HG03521 (cell line): ENCODE measurements around the gene KLHL35.

Experiments used
- ATAC-seq: cut with Tn5 transposase; IDR thresholded peaks from one replicate; pipeline ENCODE4 v1.9.1; 2021; ENCODE audit warnings: mild to moderate bottlenecking, moderate library complexity; ENCODE audit not compliant: unreplicated experiment

Gene KLHL35

DNA sequence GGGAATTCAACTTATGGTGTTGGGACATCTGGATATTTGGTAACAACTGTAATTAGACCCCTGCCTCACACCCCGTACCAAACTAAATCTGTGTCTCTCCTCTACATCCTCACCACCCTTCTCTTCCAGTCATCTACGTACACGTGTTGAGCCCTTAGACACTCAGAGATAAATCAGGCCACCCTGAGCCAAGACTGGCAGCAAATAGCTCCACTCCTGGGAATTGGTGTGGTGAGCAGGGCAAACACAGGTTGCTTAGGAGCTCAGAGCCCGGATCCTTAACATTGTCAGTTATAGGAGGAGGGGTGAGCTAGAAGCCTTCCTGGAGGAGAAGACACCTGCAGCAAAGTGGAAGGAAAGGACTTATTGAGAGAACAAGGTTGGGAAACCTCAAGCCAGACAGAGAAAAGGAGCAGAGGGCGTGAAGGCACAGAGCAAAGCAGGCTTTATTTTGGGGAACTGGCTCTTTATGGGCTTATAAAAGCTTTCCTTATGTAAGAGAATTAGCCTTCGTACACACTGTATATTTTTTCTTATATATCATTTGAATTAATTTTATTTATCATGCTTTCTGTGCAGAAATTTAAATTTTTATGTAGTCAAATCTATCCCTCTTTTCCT lies 36.9 kb upstream of the KLHL35 start:
- ATAC-seq, result no peak

DNA sequence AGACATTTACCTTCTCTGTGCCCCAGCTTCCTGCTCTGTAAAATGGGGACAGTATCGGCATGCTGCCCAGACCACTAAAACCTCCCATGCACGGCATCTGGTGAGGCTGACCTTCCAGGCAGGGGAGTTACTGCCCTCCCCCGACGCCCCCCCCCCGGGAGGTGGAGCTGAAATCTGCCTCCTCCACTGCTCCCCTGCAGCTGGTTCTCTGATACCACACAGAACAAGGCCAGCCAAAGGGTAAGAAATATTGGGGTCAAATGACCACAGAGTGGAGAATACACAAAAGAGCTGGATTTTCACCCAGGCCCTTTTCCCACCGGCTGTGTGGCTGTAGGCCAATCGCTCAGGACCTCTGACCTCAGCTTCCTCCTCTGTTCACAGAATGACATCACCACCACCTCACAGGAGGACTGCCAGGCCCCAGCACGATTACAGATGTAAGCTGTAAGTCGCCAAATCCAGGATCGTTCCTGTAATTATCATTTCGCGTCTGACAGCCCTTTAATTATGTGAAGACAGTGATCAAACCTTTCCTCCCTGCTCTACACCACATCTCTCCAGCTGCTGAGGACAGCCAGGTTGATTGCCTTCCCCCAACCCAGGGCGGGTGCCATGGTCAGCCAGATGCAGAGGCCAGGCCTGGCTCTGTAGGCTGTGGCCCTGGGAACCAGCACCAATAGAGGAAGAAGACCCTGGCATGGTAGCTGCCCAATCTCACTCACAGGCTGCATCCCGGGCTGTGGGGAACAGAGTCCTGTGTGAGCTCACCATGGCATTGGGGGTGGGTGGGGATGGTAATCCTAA lies 35.7 kb upstream of the KLHL35 start:
- ATAC-seq, result no peak

DNA sequence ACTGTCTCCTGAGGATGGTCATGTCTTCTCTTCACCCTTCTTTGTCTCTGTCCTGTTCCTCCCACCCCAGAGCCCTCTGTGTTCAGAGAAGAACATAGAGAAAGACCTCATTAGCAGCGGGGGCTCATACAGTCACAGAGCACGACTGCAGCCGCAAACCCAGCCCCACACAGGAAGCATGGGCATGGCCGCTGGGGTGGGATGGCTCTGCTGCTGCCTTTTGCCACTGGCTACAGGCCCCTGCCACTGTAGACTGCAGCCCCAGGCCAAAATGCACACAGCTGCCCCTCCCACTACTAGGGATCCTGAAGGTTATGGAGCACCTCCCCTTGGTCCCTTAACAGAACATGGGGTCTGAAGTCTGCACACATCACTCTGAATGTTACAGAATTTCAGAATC lies 34.9 kb upstream of the KLHL35 start:
- ATAC-seq, result no peak

DNA sequence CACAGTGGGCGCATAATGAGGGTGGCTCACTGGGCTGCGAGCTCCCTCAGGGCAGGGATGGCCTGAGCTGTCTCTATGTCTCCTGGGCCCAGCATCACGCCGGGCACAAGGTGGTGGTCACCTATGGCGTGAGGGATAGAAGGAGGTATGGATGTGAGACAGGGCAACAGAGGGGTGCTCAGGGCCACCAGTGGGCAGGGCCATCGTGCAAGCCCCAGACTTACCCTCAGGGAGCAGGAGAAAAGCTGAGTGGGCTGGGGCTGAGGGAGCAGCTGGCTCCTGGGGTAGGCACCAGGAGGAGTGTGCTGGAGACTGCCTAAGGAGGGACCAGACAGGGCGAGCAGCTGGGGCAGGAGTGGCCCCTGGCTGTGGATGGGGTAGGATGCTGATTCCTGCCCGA lies 34.3 kb upstream of the KLHL35 start:
- ATAC-seq, result no peak

DNA sequence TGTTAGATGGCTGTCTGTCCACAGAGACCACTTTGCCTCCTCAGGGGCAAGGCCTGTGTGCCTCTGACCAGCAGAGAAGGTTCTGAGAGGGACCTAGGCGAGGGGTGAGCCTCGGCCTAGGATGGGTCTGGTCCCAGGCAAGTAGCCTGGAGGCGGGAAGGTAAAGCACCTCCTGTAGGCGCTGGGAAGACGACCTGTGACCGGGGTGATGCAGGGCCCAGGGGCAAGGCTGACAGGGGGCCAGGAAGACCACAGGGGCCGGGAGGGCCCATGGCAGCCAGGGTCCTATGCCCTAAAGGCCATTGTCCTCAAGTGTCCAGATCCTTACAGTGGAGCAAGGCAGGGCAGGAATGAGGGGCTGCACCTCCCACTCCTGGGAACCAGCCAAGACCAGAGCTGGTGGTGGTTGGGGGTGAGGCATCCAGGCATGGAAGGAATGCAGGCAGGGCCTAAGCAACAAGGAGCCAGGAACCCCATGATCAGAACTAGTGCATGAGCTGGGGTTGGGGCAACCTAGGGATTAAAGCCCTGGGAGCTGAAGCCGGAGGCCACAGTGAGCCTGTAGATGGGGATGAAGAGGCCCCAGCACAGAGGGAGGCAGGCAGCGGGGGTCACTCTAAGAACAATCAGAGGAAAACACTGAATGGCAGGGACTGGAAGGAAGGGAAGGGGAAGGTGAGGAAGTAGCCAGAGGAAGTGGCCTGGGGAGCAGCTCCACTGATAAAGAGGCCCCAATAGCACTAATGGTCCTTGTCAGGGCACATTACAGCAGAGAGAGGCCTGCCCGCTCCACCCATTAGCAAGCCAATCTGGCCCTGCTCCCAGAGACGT lies 32.9 kb upstream of the KLHL35 start:
- no peak for ATAC-seq

DNA sequence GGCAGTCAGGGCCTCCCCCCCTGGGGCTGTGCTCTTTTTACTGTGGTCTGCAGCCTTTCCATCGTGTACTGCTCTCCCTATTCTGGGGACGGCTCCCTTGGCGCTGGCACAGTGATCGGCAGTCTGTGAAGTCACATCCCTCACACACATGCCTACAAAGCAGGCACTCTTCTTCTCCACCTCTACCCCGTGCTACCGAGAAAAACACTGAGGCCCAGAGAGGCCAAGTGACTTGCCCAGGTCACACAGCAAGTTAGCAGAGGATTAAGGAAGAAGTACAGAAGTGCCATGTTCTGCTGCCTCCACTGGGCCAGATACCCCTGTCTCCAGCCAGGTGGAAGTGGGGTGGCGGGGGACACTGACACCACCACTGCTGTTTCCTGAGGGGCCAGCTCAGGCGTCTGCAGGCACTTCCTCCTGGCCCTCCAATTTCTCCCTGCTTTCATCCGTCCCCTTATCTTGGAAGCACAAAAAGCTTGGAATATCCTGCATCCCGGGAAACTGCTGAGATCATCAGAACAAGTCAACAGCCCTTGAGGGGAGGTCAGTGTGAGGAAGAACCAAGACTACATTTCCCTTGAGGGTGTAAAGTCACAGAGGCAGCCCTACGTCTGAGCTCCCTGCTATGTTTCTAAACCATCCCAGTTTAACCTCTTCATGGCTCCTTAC lies 30.2 kb upstream of the KLHL35 start:
- ATAC-seq, result no peak

DNA sequence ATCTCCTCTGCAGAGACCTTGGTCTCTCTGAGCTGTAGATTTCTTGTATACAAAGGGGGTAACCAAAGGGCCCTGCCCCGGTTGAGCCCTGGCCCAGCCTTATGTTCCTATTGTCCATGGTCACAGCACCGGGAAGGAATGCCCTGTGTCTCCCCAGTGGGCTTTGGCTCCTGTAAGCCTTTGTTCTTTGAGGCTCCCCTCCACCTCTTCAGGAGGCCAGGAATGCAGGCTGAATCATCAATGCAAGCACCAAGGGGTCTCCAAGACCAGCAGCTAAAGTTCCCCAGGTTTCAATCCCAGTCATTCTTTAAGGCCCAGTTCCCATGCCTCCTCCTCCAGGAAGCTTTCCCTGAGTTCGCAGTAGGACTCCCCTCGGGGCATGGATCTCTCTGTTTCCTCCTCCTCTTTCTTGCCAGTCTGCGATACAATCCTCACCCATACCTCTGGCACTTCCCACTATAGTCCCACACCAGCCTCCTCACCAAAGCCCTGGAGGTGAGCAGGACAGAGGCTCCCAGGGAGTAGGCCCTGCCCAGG lies 29.2 kb upstream of the KLHL35 start:
- ATAC-seq, result no peak

DNA sequence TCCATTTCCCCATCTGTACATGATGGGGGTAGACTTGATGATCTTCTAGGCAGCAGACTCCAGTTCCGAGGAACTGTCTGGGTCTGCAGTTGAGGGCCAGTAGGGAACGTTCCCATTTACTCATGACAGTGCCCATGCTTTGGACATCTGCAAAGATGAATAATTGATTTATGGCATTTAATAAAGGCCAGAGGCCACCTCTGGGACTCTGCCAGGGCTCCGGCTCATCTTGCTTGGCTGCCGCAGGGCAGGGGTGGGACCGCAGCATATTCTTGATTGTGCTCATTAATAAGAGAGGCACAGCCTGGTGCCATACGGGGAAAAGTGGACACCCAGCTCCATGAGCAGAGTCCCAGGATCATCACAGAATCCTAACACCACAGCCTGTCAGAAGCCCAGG lies 28.1 kb upstream of the KLHL35 start:
- ATAC-seq, result no peak

DNA sequence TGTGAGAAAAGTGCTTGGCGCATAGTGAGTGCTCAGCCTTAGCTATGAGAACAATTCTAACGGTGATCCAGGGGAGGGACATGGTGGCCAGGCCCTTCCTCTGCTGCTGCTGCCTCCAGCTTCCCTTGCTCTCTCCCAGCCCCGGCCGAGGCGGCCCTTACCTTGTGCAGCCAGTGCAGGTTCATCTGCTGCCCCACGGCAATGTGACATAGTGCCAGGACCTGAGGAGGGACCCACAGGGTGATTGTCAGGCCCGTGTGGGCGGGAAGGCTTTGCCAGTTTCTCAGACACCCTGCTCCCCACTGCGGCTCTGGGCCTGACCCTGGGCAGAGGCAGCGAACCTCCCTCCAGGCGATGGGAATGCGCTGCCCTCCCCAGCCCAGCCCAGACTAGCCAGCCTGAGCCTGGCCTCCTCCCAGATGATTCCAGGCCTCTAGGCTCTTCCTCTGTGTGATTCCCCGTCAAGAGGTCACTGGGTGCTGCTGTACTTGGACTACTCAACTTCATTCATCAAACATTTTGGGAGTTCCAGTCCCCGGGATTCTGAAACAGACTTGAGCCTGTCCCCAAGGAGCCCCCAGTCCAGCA lies 23.7 kb upstream of the KLHL35 start:
- ATAC-seq, result no peak

DNA sequence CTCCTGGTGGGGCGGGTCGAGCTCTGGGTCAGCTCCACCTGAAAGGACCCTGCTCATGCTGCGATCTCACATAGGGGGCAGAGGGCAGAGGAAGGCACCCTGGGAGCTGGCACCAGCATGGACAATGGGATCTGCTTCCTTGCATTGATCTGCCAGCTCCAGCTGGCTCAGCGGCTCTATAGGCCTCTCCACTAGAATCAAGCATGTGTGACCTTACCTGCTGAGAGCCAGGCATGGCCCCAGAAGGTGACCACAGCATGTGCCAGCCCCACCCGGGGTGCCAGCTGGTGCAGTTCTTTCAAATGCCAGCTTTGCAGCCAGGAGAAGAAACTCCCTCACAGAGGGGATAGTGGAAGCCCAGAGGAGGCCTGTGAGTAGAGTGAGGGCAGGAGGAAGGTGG lies 22.0 kb upstream of the KLHL35 start:
- no peak for ATAC-seq

DNA sequence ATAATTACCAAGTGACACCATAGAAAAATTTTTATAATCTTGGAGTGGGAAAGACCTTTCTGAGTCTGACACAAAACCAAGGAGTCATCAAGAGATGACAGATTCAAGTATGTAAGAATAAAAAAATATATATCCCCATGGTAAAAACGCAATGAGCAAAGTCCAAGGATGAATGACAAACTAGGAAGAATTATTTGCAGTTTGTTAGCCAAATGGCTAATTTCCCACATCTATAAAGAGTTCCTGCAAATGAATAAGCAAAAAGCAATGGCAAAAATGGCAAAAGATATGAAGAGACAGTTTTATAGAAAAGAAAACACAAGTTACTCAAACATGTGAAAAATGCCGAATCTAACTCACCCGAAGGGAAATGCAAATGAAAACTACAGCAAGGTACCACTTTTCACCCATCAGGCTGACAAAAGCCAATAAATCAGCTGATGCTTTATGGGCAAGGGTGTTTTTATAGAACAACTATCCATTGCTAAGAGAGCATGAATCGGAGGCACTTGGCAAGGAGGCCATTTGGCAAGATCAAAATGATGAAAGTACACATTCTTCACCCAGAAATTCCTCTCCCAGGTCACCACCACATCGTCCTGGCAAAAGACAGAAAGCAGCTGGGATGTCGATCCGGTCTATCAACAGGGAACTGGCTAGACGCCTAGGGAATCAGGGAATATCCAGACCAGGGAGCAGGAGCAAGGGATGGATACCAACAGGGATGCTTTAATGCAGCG lies 21.1 kb upstream of the KLHL35 start:
- no peak for ATAC-seq

DNA sequence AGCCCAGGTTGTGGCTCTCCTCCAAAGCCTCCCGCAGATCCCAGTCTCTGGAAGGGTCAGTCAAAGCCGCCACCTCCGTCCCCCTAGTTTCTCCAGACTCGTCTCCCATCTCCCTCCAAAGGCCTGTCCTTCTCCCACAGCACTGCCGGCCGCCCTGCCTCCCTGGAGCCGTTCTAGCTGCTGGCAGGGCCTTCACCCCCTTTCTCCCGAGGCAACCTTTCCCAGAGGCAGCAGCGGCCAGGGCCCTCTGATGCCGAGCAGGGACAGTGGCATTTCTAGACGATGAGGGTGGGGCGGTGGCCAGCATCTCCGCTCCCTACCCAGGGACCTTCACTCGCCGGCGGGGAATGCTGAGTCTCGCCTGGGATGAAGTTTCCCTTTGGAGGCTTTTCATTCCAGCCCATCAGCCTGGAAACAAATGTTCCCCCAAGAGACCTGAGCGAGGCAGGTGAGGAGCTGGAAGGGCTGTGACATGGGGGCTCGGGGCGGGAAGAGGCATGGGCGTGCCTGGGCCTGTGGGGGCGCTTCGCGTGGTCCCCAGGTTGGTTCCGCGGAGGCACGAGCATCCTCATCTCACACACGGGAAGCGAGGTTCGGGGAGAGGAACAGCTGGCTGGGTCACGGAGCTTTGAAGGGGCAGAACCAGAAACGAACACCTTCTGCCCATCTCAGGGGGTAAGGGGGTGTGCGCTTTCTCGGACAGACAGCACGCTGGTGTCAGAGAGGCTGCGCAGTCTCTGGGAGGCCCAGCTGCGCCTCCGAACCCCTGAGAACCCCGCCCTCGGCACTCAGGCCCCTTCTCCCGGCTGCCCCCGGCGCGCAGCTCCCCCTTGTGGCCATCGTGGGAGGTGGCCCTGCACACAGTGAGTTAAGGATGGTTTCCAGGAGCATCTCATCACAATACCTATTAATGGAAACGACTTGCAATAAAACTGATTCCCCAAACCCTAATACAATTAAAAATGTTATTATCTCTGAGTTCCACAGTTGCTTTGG lies 18.1 kb upstream of the KLHL35 start:
- ATAC-seq, result no peak

DNA sequence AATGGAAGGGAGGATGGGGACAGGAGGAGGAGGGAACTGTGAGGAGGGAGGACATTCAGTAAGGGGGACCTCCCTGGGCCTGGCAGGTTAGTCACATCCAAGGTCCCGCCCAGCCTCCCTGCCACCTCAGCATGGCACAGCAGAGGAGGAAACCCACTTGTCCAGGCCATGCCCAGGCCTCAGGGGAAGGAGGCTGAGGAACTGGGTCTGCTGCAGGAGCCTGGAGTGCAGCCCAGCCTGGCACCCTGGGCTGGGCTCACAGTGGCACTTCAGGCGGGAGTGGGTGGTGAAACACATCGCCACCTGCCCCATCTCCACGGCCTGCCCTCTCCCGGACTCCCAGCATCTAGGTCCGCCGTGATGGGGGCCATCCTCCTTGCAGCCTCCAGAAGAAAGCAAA lies 17.2 kb upstream of the KLHL35 start:
- ATAC-seq, result no peak

DNA sequence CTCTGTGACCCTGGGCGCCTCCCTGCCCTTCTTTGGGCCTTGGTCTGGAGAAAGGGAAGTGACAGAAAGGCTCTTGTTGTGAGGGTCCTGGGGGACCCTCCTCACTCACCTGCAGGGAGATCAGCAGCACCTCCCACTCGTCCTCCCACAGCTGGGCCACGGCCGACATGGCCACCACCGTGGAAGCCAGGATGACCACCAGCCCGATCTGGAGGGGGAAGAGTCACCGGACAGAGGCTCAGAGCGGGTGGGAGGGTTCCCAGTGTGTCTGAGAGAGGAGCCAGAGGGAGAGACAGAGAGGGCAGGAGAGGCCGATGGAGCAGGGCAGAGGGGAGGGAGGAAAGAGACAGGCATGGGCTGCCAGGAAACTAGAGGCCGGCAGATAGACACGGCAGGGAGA lies 16.8 kb upstream of the KLHL35 start:
- ATAC-seq, result no peak

DNA sequence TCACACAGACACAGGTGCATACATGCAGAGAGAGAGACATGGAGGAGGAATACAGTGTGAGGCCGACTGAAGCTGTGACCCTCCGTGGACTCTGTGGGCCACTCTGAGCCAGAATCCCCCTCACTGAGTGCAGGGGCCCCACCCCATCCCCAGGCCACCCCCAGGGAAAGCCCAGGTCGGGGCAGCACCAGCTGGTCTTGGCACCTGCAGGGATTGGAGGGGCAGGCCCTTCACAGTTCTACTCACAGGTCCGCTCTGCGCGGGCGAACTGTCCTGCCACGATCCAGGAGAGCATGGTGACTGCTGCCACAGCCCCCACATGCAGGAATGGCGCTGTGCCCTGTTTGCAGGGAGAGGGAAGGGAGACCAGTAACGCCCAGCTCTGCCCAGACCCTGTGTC lies 16.3 kb upstream of the KLHL35 start:
- no peak for ATAC-seq

DNA sequence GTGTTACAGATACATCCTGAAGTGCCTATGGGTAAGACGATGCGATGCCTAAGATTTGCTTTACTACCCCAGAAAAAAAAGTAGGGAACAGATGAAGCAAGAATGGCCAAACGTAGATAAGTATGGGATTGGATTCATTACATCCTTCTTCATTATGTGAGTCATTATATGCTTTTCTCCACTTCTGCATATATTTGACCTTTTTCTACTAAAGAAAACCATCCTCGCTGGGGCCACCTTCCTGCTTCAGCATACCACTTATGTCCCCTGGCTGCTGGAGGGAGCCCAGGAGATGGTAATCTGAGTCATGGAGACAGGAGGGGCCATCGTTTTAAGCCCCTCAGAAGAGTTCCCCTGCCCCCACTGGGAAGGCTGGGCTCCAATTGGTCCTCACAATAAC lies 14.4 kb upstream of the KLHL35 start:
- no peak for ATAC-seq

DNA sequence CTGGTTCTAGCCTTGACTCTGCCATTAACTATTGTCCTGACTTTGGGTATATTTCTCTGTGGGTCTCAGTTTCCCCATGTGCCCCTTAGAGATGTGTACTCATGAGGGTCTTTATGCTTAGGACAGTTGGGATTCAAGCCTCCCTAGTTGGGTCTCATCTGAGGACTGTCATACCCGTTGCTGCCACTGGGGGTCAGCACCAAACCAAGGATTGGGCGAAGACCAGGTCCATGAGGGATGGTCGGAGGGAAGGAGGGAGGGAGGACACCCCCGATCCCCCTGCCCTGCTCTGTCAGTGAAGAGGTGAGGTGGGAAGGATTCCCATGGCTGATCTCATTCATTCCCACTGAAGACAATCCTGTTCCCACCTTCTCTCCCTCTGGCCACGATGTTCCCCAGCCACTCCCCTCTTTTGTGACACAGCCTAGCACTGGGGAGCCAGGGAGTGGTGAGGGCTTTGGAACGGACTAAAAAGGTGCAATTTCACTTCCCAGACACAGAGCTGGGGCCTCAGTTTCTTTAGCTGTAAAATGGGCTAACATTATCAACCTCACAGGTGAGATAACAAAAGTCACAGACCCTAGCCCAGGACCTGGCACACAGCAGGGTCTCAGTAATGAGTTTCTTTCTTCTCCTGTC lies 12.4 kb upstream of the KLHL35 start:
- no peak for ATAC-seq

DNA sequence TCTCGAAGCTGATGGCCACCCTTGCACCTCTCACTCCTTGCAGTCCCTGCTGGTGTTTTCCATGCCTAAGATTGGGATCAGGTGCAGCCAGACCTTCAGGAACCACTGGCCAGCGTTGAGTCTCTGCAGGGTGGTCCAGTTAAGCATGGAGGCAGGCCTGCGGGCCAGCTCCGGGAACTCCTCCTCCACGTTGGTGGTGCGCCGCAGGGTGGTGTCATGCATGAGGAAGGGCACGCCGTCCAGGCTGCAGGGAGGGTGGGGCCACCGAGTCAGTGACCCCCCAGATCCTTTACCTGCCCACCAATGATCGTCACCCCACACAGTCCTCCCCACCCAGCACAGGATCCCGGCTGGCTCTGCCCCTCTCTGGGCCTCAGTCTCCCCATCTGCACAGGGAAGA lies 10.0 kb upstream of the KLHL35 start:
- no peak for ATAC-seq
